ENCODE results near the gene MDGA2. TPM values are rescaled to one million over a fixed set of nuclear protein-coding genes. Genes with fewer than 3 reads are reported as not detected.
"Not testable (repeated sequence)": the region's sequence is repeated elsewhere in the genome, so short reads cannot be mapped to it uniquely, and the experiment has no call there.

The MDGA2 gene
- total and polyA plus RNA-seq, 2 of the 8 experiments (the other 6 are each of a cell fraction or from before 2014, with no cell fraction given), result 0.11 to 0.69 TPM

- H3K9ac ChIP-seq (replicated peaks in 1 of 4; ENCODE audit: extremely low read depth in 1 of 4, low read depth in 3 of 4, low read length in 3 of 4); POLR2A ChIA-PET (ENCODE audit: partially characterized antibody); H3K4ac ChIP-seq (replicated peaks; ENCODE audit: insufficient read length, low read depth, low read length); H4K5ac ChIP-seq (ENCODE audit: insufficient read length, low read depth, low read length); FAIRE-seq; CTCF ChIA-PET (ENCODE audit: partially characterized antibody); H3K79me1 ChIP-seq (ENCODE audit: low read depth, low read length); H2BK12ac ChIP-seq (ENCODE audit: low read depth, low read length); H3K79me2 ChIP-seq (ENCODE audit: control insufficient read depth in 1 of 2, insufficient read depth in 2 of 2, low read length in 2 of 2); H3K4me2 ChIP-seq (ENCODE audit: insufficient read depth in 1 of 2, low read depth in 2 of 2, low read length in 2 of 2); H4K8ac ChIP-seq (ENCODE audit: extremely low read depth, insufficient read depth, low read length); H3K36me3 ChIP-seq (ENCODE audit: control insufficient read depth in 2 of 4, insufficient read depth in 4 of 4, low read length in 3 of 4); H3K4me1 ChIP-seq (replicated peaks in 1 of 4; ENCODE audit: control insufficient read depth in 3 of 4, insufficient read depth in 4 of 4, low read length in 3 of 4); H3K56ac ChIP-seq (replicated peaks; ENCODE audit: insufficient read length, low read depth, low read length); H2BK120ac ChIP-seq (replicated peaks; ENCODE audit: low read depth, low read length); H3K27me3 ChIP-seq (replicated peaks in 1 of 4; ENCODE audit: control insufficient read depth in 3 of 4, extremely low read depth in 1 of 4, insufficient read depth in 3 of 4, low read length in 3 of 4); H3K27ac ChIP-seq (ENCODE audit: low read depth, low read length); H3K4me3 ChIP-seq (ENCODE audit: extremely low read depth in 1 of 4, insufficient read depth in 2 of 4, low read depth in 3 of 4, low read length in 4 of 4); H2AK5ac ChIP-seq (ENCODE audit: low read depth, low read length); H2BK5ac ChIP-seq (ENCODE audit: low read depth, low read length); H3K23ac ChIP-seq (ENCODE audit: insufficient read length); H3K14ac ChIP-seq (ENCODE audit: insufficient read length); H4K20me1 ChIP-seq (replicated peaks in 1 of 2; ENCODE audit: control insufficient read depth in 1 of 2, insufficient read depth in 2 of 2, low read length in 2 of 2); H4K91ac ChIP-seq (replicated peaks; ENCODE audit: insufficient read length, low read length); H3K18ac ChIP-seq (ENCODE audit: extremely low read depth, low read length); H2AFZ ChIP-seq (ENCODE audit: low read length); H3K23me2 ChIP-seq (ENCODE audit: low read depth, low read length); H2BK15ac ChIP-seq (ENCODE audit: low read length); H3K9me3 ChIP-seq (ENCODE audit: insufficient read depth in 2 of 2, low read depth in 1 of 2, low read length in 1 of 2); H2BK20ac ChIP-seq (ENCODE audit: low read length); DNase-seq (ENCODE audit: low read depth in 1 of 2, low spot score in 2 of 2): not testable (repeated sequence)
- 95% methylated on average over 13 of the region's 16 CpGs; no CpG with 5 or more reads in 1 of the 2 experiments for WGBS, 2 experiments (ENCODE audit: extremely low coverage in 1 of 2, insufficient coverage in 1 of 2, insufficient read length in 1 of 2, insufficient replicate concordance in 2 of 2, low coverage in 1 of 2, low lambda C conversion rate in 2 of 2, missing lambda C conversion rate in 1 of 2)
These were observed 393.6 kb downstream of the MDGA2 start for GRCh38 chr14:47281761-47282160.

Data from H1 (cell line).